HL-60 (cell line): ENCODE measurements around the gene GPR84.

Source experiments
- CTCF ChIP-seq: IDR thresholded peaks from one replicate; pipeline ENCODE4 v1.5.1; 2011; ENCODE audit warnings: low read length, control low read depth, inconsistent platforms; ENCODE audit not compliant: insufficient read depth
- POLR2AphosphoS5 ChIP-seq: IDR thresholded peaks from 2 replicates; pipeline ENCODE4 v1.6.1; 2012; ENCODE audit warnings: low read depth
- REST ChIP-seq: IDR thresholded peaks from 2 replicates; pipeline ENCODE4 v1.6.1; 2012; ENCODE audit warnings: low read depth; ENCODE audit not compliant: insufficient replicate concordance

GRCh38 chr12:54394986-54395385 is 30.7 kb upstream of the GPR84 start:
- TF ChIP-seq CTCF: no peak
- no peak for TF ChIP-seq REST
- TF ChIP-seq POLR2AphosphoS5: no peak
